Prostate gland (tissue), 2 donors: ENCODE measurements around the gene EPN3.

Experiments
- CTCF ChIP-seq, 4 experiments: fragments of 200-600 bp in 2 of 4; fragments of 450-650 bp in 2 of 4; sonication (generic) in 2 of 4; IDR thresholded peaks; 1 replicate in 3 of 4; 2 replicates in 1 of 4; pipeline ENCODE4 v1.5.1; 2016 to 2019; ENCODE audit warnings: antibody characterized with exemption in 4 of 4, mild to moderate bottlenecking in 2 of 4, moderate library complexity in 2 of 4
- POLR2A ChIP-seq: fragments of 450-650 bp; IDR thresholded peaks from one replicate; pipeline ENCODE4 v1.6.1; 2016; ENCODE audit warnings: antibody characterized with exemption, mild to moderate bottlenecking
- POLR2AphosphoS5 ChIP-seq: sonication (generic); formaldehyde crosslinking; IDR thresholded peaks from one replicate; pipeline ENCODE4 v1.6.1; 2017; ENCODE audit warnings: antibody characterized with exemption

GRCh38 chr17:50544516-50544915 lies 12.0 kb downstream of the EPN3 start:
- no peak for TF ChIP-seq CTCF (IDR thresholded peaks at IDR 0.05)
- TF ChIP-seq POLR2AphosphoS5: no peak
- no peak for TF ChIP-seq POLR2A
